Measurements from ENCODE around the gene TRIM23. TPM values are rescaled to one million over a fixed set of nuclear protein-coding genes. Genes with fewer than 3 reads are reported as not detected.
"Not testable (repeated sequence)": the region's sequence is repeated elsewhere in the genome, so short reads cannot be mapped to it uniquely, and the experiment has no call there.

The TRIM23 gene
- total RNA-seq, 2 donors from 2014 or later, result 5.8 to 8.8 TPM

- intact Hi-C loops (cut with DNase I), result loop anchor here (10.0 kb wide), 1 partner anchor 60 kb away; the partner anchor contains the start of genes CENPK and PPWD1
- peak; percentile 92 for DNase-seq
- Histone ChIP-seq H3K36me3 (no peaks in the 10 kb centered on the region), H3K27ac (peak within 1 kb of the TSS; percentile 81), H3K9ac (ENCODE audit: low read depth in 2 of 2, low read length in 2 of 2) (peak within 1 kb of the TSS; percentile 84 to 86), H3K27me3 (no peaks in the 10 kb centered on the region), H3K9me3 (no peaks in the 10 kb centered on the region), H3K4me1 (peaks cover 18% of the 10 kb centered on the region), H3K4me3 (peak within 1 kb of the TSS; percentile 75)
- no peak for TF ChIP-seq CTCF (IDR thresholded peaks at IDR 0.05)
Observed at GRCh38 chr5:65624571-65625555, 730 bp upstream of the TRIM23 start, which contains the start of the genes SHLD3 and TRAPPC13. TSS of gene SHLD3 (plus strand) at chr5:65625027. CDS start at chr5:65629588, 4,561 bp downstream. TSS of gene TRAPPC13 (plus strand) at chr5:65625027. CDS start at chr5:65625061, 34 bp downstream.

GRCh38 chr5:65623482-65623881 lies 651 bp downstream of the TRIM23 start:
- intact Hi-C loops (cut with DNase I), result loop anchor here (10.0 kb wide), 1 partner anchor 59 kb away; the partner anchor contains the start of genes CENPK and PPWD1

GRCh38 chr5:65621961-65622360 lies 2.2 kb downstream of the TRIM23 start:
- H3K4me3 ChIP-seq; H3K9me3 ChIP-seq; H3K27me3 ChIP-seq; H3K36me3 ChIP-seq; H3K9ac ChIP-seq (ENCODE audit: low read depth in 2 of 2, low read length in 2 of 2); DNase-seq; H3K27ac ChIP-seq: not testable (repeated sequence)
- peaks cover 18% of the 10 kb centered on the region for H3K4me1 ChIP-seq
- intact Hi-C loops (cut with DNase I), result loop anchor here (10.0 kb wide), 1 partner anchor 57 kb away; the partner anchor contains the start of genes CENPK and PPWD1

More at GRCh38 chr5:65623482-65623881, 651 bp downstream of the TRIM23 start:
- Histone ChIP-seq H3K27me3 (no peaks in the 10 kb centered on the region), H3K4me3 (peak overlapping the region; percentile 75), H3K4me1 (peaks cover 18% of the 10 kb centered on the region), H3K9ac (ENCODE audit: low read depth in 2 of 2, low read length in 2 of 2) (peak overlapping the region; percentile 84 to 86), H3K27ac (peak overlapping the region; percentile 81), H3K9me3 (no peaks in the 10 kb centered on the region), H3K36me3 (no peaks in the 10 kb centered on the region)
- TF ChIP-seq CTCF (IDR thresholded peaks at IDR 0.05), result no peak
- DNase-seq, result peak; percentile 18

- Histone ChIP-seq H3K27ac (no peak overlapping the region), H3K9ac (ENCODE audit: low read depth in 2 of 2, low read length in 2 of 2) (no peak overlapping the region), H3K9me3 (no peaks in the 10 kb centered on the region), H3K4me3 (no peak overlapping the region), H3K36me3 (no peaks in the 10 kb centered on the region), H3K4me1 (peaks cover 10% of the 10 kb centered on the region), H3K27me3 (no peaks in the 10 kb centered on the region)
- intact Hi-C loops (cut with DNase I), result loop anchor here (10.0 kb wide), 1 partner anchor 55 kb away; the partner anchor contains the start of genes CENPK and PPWD1
- TF ChIP-seq CTCF (IDR thresholded peaks at IDR 0.05), result no peak
- DNase-seq, result no peak
Observed at GRCh38 chr5:65620021-65620420, 4.1 kb downstream of the TRIM23 start.

GRCh38 chr5:65612298-65612907 lies 11.7 kb downstream of the TRIM23 start:
- Histone ChIP-seq H3K4me1 (no peaks in the 10 kb centered on the region), H3K4me3 (no peak overlapping the region), H3K27me3 (no peaks in the 10 kb centered on the region), H3K36me3 (peaks cover 4% of the 10 kb centered on the region), H3K9me3 (no peaks in the 10 kb centered on the region), H3K9ac (ENCODE audit: low read depth in 2 of 2, low read length in 2 of 2) (no peak overlapping the region), H3K27ac (no peak overlapping the region)
- intact Hi-C loops (cut with DNase I), result no loop called here
- no peak for TF ChIP-seq CTCF (IDR thresholded peaks at IDR 0.05)
- no peak for DNase-seq

Data from colonic mucosa (tissue), 4 donors.